Fibroblast of the conjunctiva (primary cell): ENCODE measurements around the gene GPBAR1.

Source experiments
- DNase-seq: peaks from one replicate; pipeline ENCODE4 v3.0.0-alpha.2; 2010; ENCODE audit warnings: low read depth

The GPBAR1 gene

DNA sequence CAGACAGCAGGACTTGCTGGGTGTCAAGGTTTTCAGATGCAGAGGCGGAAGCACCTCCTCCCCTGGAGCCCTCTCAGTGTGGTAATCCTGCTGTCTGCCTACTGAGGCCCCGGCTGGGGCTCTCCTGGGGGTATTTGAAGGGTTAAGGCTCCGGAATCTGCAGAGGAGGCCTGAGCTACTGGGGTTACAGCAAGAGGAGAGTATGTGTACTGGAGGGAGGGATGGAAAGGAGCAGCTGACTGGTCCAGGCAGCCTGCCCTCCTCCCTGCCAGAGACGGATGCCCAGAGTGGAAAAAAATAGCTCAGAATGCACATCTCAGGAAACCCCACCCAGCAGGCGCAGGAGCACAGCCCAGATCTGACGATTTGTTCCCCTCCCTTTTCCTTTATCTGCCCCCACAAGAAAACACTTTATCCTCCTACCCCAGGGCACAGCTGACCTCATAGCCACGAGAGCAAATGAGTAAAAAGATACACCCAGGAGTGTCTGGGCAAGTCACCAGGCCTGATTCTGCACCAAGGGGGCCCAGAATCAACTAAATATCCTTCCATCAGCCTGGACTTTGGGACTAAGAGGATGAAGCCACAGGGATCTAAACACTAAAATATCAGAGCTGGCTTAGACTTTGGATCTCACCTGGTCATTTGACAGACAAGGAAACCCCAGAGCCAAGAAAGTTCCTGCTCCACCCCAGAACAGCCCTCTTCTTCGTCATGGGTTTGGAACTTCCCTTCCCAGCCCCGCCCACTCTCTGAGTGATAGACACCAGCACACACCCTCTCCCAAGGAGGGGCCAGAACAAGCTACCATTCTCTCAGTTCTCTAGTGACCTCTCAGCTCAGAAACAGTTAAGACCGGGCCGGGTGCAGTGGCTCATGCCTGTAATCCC lies 26.0 kb downstream of the GPBAR1 start:
- peak; percentile 95 for DNase-seq

DNA sequence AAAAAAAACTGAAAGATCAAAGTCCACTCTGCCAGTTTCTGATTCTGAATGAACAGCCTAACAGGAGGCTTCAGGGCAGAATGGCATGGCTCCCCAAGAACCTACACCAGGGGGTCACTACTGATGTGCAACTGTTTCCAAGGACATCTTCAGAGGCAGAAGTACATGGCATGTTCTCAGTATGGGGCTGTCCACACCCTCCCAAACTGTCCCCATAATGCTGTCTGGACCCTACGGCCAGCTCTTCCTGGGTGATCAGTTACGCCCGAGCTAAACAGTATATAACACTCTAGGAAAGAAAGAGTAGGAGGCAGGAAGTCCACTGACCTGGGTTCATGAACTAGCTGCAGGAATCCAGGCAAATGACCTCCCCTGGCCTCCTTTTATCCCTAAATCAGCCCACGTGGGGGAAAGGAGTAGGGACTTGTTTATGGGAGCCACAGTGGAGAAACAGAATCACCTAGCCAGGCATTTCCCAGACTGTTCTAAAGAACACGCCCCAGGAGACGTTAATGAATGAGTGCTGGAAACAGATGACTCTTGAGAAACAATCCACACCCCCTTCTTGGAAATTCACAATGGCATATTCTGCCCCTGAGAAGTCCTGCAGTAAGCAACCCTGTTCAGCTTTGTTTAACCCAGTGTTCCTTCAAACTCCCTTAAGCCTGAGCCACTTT lies 29.0 kb downstream of the GPBAR1 start:
- DNase-seq: no peak

DNA sequence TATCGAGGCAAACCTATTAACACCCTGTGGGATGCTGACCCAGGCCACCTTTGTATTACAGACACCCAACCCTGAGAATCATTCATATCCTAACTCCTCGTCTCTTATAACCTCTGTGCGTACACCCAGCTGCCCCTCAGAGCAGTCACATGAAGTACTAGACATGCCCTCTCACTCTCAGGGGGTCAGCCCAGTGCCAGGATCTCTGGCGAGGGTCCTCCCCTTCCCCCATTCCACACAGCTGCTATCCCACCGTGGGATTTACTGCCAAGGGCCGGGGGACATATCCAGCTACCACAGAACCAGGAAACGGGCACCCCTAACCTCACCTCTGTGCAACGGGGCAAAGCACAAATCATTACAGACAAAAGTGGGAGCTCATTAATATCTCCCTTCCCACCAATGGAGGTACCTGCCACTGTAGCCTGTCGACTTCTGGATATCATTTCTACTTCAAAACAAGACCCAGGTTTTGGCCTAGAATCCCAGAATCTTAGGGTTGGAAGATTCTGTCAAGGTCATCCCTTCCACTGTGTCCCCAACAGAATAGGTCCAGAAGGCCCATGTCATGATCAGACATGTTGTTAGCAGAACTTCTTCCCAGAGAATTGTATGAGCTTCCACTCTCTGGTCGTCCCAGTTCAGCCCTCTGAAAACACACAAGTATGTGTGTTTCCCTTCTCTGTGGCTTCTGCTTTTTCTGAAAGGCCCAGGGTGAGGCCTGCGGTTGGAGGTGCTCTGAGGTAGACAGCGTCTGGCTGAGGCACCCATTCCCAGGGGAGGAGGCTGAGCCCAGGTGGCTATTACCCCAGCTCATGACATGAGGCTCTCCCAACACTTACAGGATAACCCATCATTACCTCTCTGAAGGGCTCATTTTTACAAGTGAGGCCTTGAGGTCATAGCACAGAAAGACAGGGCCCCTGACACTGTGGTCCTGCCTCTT lies 29.8 kb downstream of the GPBAR1 start:
- DNase-seq: no peak

DNA sequence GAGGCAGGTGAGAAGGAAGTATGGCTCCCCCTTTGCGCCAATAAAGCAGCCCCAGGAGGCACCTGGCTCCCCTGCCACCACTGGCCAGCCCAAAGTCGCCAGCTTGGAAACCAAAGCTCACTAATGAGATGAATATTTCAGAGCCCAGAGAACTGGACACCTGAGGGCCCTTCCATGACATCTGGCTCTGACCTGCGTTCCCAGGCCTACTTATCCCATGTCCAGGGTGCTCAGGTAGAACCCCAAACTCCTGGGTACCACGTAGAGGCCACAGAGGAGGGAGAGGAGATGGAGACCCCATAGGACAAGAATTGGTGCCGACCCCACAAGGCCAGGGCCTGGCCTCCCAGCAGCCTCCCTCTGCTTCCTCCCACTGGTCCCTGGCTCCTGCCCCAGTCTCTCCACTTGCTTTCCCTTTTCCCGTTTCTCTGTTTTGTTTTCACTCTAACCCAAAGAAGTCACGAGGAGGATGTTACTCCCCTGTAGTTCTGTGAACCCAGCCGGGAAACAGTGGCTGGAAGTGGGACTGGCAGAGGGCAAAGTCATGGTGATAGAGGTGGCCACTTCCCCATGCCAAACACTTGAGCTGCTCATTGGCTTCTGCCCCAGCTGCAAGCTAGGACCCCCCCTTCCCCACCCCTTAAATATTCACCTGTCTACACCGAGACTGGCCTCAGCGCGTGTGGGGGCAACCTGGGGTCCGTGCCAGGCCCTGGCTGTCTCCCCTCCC lies 30.7 kb downstream of the GPBAR1 start:
- no peak for DNase-seq

DNA sequence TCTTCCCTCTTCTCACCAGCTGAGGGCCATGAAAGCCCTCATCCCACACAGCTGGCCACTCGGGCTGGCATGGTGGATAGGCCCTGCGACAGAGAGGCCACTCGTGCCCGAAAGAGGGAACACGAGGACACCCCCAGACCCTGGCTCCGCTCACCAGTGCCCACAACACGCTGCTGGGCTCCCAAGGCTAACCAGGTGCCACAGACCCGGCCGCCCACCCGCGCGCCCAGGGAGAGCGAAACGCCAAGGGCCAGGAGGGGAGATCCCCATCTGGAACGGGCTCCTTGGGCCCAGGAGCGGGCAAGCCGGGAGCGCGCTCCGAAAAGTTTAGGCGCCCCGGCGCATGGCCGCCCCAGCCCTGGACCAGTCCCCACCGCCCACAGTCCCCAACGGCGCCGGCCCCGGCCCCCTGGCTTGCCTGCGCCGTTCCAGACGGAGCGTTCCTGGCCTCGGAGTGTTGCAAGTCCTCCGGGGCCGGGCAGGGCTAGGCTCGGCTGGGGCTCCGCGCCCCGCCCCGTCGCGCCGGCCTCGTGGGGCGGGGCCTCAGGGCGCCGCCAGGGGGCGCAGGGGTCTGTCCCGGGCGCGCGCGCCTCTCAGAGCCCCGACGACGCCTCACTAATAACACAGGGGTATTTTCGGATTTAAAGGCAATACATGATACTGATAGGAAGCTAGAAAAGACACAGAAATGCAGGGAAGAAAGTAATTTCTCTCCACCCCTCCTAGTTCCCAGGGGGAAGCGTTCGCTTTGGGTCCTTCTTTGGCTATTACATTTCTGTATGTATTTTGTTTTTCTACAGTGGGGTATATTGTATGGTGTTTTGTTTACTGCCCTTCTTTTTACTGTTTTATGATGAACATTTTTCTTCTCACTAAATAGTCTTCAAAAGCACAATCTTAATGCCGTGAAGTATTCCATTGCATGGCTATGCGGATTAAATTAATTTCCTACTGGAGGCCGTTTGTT lies 31.5 kb downstream of the GPBAR1 start, which contains the start of gene TMBIM1:
TMBIM1 (minus strand) TSS at position 456 of the 967 bp plus-strand sequence. CDS start 10,362 bp downstream, outside the sequence.
- DNase-seq: no peak

DNA sequence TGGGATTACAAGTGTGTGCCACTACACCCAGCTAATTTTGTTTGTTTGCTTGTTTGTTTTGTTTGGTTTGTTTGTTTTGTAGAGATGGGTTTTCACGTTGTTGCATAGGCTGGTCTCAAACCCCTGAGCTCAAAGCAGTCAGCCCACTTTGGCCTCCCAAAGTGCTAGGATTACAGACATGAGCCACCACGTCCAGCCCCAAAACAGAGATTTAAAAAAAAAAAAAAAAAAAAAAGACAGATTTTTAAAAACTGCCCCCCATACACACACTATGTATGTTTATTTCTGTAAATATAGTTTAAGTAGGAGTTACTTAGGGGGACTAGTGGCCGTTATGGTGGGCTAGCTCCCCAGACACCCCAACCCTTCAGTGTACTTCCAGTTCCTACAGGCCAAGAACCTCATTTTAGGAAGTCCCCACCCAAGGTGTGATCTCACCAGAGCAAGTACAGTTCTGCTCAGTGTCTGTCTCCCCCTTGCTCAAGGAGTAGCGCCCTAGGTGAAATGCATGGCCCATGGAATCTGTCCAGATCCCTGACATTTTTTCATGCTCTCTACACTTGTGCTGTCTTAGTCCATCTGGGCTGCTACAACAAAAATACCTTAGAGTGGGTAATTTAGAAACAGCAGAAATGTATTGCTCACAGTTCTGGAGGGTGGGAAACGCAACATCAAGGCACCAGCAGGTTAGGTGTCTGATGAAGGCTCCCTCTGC lies 33.1 kb downstream of the GPBAR1 start:
- DNase-seq: no peak

DNA sequence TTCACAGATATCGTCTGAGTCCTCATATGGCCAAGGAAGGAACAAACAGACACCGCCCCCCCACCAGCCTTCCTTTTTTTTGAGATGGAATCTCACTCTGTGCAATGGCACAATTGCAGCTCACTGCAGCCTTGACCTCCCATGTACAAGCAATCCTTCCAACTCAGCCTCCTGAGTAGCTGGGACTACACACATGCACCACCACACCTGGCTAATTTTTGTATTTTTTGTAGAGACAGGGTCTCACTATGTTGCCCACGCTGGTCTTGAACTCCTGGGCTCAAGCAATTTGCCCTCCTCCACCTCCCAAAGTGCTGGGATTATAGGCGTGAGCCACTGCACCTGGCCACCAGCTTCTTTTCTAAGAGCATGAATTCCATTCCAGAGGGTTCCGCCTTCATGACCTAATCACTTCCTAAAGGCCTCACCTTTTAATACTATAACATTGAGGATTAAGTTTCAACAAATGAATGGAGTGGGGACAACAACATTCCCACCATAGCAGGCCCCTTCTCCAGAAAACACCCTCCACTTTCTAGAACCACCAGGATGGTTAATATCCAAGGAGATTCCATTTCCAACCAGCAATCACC lies 33.7 kb downstream of the GPBAR1 start:
- DNase-seq: no peak

DNA sequence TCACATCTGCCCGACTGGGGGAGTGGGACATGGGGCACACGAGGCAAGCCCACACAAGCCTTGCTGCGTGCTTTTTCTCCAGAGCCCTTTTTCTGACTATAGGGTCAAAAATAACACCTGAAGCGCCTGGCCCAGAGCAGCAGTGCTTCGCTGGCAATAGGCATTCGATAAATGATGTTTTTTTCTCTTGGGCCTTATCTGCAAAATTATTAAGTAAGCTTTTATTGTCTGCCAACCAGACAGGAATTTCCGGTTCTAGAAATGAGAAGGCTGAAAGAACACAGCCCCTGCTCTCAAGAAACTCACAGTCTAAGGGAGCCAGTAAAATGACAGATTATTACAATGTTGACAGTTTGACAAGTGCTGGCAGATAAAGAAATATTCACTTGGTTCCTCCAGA lies 34.2 kb downstream of the GPBAR1 start:
- DNase-seq: no peak

DNA sequence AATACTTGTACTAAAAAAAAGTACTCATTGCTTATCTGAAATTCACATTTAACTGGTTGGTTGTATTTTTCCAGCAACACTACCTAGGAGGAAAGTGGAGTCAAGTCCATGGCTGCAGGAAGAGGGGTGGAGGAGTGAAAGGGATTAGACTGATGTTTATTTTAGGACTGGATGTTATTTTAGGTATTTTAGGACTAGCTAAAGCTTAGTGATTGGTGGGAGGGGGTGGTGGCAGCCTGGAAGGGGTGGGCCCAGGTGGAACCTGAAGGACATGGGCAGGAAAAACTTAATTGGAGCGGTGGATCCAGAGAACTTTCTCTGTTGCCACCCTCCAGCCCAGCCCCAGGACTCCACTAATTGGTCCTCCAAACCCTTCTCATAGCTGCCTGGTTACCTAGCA lies 35.4 kb downstream of the GPBAR1 start:
- DNase-seq: no peak

DNA sequence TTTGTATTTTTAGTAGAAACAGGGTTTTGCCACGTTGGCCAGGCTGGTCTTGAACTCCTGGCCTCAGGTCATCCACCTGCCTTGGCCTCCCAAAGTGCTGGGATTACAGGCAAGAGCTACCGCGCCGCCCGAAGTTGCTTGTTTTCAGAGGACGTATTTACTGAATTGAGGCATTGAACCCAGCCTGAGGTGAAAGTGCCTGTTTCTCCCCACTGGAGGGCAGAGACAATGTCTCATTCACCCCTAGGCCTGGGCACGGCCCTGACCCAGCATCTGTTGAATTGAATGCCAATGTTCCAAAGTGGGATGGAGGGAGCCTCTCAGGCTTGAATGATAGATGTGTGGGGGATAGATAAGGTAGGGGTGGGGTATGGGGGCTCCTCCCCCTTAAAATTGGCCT lies 36.0 kb downstream of the GPBAR1 start:
- DNase-seq: no peak

DNA sequence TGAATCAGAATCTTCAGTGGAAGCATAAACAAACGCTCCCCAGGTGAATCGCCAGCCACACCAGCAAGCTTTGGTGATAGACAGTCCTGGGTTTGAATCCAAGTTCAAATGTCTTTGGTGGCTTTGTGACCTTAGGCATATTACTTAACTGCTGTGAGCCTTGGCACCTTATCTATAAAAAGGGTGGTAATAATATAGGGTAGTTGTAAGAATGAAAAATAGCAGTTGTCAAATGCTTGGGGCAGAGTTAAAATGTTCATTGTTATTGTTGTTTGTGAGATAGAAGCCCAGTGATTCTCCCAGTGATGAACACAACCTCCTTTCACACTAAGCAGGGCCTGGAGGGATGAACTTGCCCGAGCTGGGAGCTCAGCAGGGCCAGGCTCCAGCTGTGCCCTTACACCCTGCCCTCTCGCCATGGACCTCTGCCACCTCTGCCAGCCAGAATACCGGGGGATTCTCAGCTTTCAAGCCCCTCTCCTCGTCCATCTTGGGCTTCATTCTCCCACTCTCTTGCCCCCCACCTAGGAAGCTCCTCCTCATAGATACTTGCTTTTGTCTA lies 37.6 kb downstream of the GPBAR1 start:
- no peak for DNase-seq

DNA sequence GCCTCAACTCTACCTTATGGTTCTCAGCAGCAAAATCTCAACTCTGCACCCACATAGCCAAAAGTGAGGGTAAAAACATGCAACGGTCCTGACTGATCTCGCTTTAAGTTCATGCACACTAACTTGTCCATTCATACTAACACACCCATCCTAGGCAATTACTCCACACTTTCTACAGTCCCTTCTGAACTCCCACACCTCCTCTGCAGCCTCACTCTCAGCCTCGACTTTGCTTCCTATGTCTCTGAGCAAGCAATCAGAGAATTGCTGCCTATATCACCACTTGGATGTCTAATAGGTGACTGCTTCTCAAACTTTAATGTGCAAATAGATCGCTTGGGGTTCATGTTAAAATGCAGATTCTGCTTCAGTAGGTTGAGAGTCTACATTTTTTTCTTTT lies 39.3 kb downstream of the GPBAR1 start:
- no peak for DNase-seq

DNA sequence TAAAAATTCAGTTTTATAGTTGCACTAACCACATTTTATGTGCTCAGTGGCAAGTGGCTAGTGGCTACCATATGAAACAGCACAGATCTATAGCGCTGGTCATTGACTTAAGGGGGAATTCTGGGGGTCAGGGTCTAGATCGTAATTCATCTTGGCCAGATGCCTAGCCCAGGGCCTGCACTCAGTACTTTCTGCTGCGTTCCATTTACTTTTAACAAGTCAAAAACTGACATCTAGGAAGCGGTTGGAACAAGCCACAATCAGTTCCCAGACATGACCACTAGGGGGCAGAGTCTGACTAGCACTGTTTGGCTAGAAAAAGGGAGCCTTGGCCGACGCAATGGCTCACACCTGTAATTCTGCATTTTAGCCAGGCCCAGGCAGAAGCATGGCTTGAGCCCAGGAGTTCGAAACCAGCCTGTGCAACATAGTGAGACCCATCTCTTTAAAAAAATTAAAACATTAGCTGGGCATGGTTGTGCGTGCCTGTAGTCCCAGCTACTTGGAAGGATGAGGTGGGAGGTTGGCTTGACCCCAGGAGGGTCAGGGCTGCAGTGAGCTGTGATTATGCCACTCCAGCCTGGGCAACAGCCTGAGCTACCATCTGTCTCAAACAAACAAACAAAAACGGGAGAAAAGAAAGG lies 40.5 kb downstream of the GPBAR1 start:
- peak; percentile 73 for DNase-seq

DNA sequence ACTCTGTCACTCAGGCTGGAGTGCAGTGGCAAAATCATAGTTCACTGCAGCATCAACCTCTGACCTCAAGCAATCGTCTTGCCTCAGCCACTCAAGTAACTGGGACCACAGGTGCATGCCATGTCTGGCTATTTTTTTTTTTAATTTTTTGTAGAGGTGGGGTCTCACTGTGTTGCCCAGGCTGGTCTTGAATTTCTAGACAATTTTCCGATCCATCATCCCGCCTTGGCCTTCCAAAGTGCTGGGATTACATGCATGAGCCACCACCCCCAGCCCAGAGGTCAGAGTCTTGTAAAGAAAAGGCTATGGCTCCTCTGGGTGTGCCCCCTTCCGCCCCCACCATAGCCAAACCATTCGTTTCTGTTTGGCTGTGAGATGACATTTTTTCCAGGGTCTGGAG lies 44.6 kb downstream of the GPBAR1 start:
- no peak for DNase-seq

DNA sequence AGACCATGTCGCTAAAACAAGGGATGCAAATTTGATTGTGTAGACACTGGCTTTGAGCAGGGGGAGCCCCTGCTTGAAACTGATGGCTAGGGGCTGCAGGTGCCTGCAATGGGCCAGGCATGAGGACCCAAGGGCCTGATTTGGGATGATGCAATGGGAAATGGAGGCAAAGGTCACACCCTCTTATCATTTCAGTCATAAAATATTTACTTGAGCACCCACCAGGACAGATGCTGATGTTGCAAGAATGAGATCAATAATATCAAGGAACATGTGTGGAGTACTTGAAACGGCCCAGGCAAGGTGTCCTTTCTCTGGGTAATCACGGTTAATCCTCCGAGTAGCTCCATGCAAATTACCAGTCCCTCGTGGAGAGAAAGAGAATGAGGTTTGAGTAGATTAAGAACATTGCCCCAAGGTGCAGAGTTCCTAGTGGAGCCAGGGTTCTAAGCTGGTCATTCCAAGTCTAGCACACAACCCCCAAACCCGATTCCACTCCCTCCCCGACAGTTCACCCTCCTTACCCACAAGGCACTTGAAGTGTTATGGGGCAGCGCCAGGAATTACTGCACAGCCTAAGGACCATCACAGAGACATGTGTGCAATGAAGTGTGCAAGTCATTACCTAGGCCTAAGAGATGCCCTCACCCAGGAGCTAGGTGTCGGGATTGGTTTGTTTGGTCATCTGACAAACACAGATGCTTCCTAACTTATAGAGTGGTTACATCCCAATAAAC lies 45.5 kb downstream of the GPBAR1 start:
- no peak for DNase-seq

DNA sequence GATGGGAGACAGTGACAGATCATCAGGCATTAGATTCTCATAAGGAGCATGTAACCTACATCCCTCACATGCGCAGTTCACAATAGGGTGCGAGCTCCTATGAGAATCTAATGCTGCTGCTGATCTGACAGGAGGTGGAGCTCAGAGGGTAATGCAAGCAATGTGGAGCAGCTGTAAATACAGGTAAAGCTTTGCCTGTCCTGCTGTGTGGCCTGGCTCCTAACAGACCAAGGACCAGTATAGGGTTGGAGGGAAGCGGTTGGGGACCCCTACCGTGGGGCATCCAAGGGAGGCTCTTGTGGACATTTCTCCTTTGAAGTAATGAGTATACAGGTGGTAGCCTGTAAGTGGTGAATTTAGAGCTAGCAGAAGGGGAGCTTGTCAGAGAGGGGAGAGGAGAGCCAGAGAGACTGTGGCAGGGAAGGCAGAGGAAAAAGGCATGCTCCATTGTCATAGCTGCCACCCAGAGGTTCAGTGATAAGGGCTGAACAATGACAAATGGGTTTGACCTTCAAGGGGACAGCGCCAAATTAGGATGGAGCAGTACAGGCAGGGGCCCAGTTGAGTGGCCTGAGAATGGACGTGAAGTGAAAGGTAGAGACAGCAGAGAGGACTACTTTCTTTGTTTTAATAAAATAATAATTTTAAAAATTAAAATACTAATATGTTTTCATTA lies 46.7 kb downstream of the GPBAR1 start:
- DNase-seq: no peak

DNA sequence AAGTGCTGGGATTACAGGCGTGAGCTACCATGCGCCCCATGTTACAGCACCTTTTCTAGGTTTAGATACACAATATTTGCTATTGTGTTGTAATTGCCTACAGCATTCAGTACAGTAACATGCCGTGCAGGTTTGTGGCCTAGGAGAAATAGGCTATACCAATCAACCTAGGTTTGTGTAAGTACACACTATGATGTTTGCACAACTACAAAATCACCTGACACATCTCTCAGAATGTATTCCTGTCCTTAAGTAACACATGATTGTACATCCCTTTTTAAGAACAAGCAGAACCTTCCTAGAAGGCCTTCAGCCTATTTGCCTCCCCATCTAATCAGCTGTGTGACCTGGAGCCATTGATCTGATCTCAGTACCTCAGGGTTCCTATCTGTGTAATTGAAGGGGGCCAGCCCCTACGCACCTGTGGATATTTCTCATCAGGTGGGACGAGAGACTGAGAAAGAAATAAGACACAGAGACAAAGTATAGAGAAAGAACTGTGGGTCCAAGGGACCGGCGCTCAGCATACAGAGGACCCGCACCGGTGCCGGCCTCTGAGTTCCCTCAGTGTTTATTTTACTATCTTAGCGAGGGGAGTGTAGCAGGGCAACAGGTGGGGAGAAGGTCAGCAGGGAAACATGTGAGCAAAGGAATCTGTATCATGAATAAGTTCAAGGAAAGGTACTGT lies 50.2 kb downstream of the GPBAR1 start:
- DNase-seq: no peak
